Spinal cord (tissue), 10 donors: Measurements from ENCODE around the gene ITM2A. TPM values are rescaled to one million over a fixed set of nuclear protein-coding genes. Genes with fewer than 3 reads are reported as not detected.

Experiments used
- DNase-seq, 6 donors: peaks; one replicate each; pipeline versions ENCODE4 v3.0.0 to v3.0.0-alpha.2; 2013 to 2015; ENCODE audit warnings: low spot score in 6 of 6, low read depth in 4 of 6
- H3K27ac ChIP-seq: one replicate; pipeline ENCODE4 v1.5.1; 2013; ENCODE audit warnings: low read depth, low read length, control low read depth
- H3K27me3 ChIP-seq: one replicate; pipeline ENCODE4 v1.6.1; 2013; ENCODE audit warnings: low read length; ENCODE audit not compliant: control insufficient read depth, insufficient read depth
- H3K36me3 ChIP-seq: one replicate; pipeline ENCODE4 v1.6.1; 2013; ENCODE audit warnings: low read length; ENCODE audit not compliant: control insufficient read depth, insufficient read depth
- H3K4me1 ChIP-seq: one replicate; pipeline ENCODE4 v1.6.1; 2013; ENCODE audit warnings: low read length; ENCODE audit not compliant: control insufficient read depth, insufficient read depth
- H3K4me3 ChIP-seq: one replicate; pipeline ENCODE4 v1.5.1; 2013; ENCODE audit warnings: low read depth, low read length, control low read depth
- H3K9me3 ChIP-seq: one replicate; pipeline ENCODE4 v1.6.1; 2013; ENCODE audit warnings: low read length; ENCODE audit not compliant: control insufficient read depth, insufficient read depth
- WGBS: methylation state at CpG from one replicate; pipeline ENCODE4 v1.1.5; 2013; ENCODE audit warnings: missing lambda C conversion rate; ENCODE audit not compliant: insufficient coverage; 5-methylcytosine and 5-hydroxymethylcytosine counted together
- polyA plus RNA-seq, 2 donors: library from polyadenylated mRNA; unstranded; fragments of 120-200 nt; gene quantifications; one replicate each; pipeline ENCODE4 v1.2.1, GENCODE V29; 2013; ENCODE audit not compliant: insufficient read length in 2 of 2
- total RNA-seq, 2 donors: library from RNA; depleted of rRNA in 1 of 2; stranded (reverse); fragments of 120-200 nt in 1 of 2; fragments of >200 nt in 1 of 2; gene quantifications; one replicate each; pipeline versions ENCODE4 v1.2.3 to v1.2.4, GENCODE V29; 2013 to 2014
- donor health status: healthy.

ITM2A gene
- total and polyA plus RNA-seq, 4 donors: 181 to 335 (median 221) TPM

DNA sequence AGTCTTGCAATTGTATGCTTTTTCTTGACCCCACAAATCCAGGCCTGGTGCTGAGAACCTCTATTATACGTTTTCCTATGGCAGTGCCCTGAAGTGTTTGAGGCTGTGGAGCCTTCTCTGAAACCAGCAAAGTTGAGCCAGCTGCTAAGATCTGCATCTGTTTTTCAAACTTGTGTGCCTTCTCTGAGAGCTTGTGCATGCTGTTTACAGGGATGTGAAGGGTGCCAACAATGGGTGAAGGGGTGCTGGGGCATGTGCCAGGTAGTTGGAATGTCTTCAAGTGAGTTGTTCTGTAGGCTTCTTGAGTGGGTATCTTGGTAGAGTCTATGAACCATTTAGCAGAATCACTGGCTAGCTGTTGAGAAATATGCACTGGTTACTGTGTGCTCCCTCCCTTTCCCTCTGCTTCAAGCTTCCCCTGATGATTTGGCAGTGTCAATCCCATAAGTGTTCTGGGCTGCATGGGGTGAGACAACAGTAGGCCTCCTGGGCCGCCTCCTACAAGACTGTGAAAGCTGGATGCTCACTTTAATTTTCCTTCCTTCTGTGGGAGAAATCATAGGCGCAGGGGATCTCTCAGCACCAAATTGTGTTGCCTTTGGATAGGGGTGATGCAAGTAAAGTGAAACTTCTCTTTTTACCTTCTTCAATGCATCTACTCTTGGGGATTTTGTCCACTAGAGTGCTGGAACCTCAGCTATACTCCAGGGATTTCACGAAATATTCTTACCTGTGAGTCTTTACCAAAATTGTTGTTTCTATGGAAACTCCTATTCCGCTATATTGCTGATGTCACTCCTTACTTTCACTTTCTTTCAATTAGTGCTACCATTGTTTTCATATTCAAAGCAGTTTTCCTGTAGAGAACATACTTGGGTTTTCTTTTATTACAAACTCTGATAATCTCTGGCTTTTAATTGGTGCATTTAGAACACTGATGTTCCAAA, 30.0 kb downstream of the ITM2A start:
- Histone ChIP-seq H3K27ac (no peak overlapping the region), H3K9me3 (no peaks in the 10 kb centered on the region), H3K4me3 (no peak overlapping the region), H3K36me3 (no peaks in the 10 kb centered on the region), H3K4me1 (no peaks in the 10 kb centered on the region), H3K27me3 (no peaks in the 10 kb centered on the region)
- no peak for DNase-seq
- WGBS: 55% methylated on average over 1 of the region's 5 CpGs

- Histone ChIP-seq H3K27ac (no peak overlapping the region), H3K4me3 (no peak overlapping the region), H3K9me3 (no peaks in the 10 kb centered on the region), H3K4me1 (no peaks in the 10 kb centered on the region), H3K36me3 (no peaks in the 10 kb centered on the region), H3K27me3 (no peaks in the 10 kb centered on the region)
- WGBS: no CpG with 5 or more reads among the region's 4 CpGs
- no peak for DNase-seq
These were observed 37.1 kb downstream of the ITM2A start for GRCh38 chrX:79330022-79330421.

DNA sequence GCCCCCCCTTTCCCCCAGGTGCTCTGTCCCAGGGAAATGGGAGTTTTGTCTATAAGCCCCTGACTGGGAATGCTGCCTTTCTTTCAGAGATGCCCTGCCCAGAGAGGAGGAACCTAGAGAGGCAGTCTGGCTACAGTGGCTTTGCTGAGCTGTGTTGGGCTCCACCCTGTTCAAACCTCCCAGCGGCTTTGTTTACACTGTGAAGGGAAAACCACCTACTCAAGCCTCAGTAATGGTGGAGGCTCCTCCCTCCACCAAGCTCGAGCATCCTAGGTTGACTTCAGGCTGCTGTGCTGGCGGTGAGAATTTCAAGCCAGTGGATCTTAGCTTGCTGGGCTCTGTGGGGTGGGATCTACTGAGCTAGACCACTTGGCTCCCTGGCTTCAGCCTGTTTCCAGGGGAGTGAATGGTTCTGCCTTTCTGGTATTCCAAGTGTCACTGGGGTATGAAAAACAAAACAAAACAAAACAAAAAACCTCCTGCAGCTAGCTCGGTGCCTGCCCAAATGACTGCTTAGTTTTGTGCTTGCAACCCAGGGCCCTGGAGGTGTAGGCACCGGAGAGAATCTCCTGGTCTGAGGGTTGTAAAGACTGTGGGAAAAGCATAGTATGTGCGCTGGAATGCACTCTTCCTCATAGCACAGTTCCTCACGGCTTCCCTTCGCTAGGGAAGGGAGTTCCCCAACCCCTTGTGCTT, 41.7 kb downstream of the ITM2A start:
- H3K4me1 ChIP-seq: no peaks in the 10 kb centered on the region
- no peak overlapping the region for H3K27ac ChIP-seq
- H3K9me3 ChIP-seq: no peaks in the 10 kb centered on the region
- DNase-seq: no peak
- 29% methylated on average over 3 of the region's 8 CpGs for WGBS
- no peak overlapping the region for H3K4me3 ChIP-seq
- H3K27me3 ChIP-seq: no peaks in the 10 kb centered on the region
- no peaks in the 10 kb centered on the region for H3K36me3 ChIP-seq

Other genes with a start within 250 kb of the ITM2A start
- under 1 TPM; 0.11 to 0.79 TPM for gene GPR174, start 222.6 kb downstream of the ITM2A start, total RNA-seq
- not detected for gene GPR174, start 222.6 kb downstream of the ITM2A start, polyA plus RNA-seq